HG02642 (cell line): ENCODE measurements around the gene DLGAP1.

Source experiments
- ATAC-seq: cut with Tn5 transposase; IDR thresholded peaks from one replicate; pipeline ENCODE4 v1.9.1; 2021; ENCODE audit warnings: mild to moderate bottlenecking; ENCODE audit not compliant: unreplicated experiment, poor library complexity

Gene DLGAP1

GRCh38 chr18:4248686-4249085 lies 206.4 kb downstream of the DLGAP1 start:
- ATAC-seq, result no peak

- ATAC-seq, result no peak
These were observed 208.7 kb downstream of the DLGAP1 start for GRCh38 chr18:4246374-4246773.

- ATAC-seq, result no peak
These were observed 209.7 kb downstream of the DLGAP1 start for GRCh38 chr18:4245456-4245855.

GRCh38 chr18:4242431-4243161 lies 212.5 kb downstream of the DLGAP1 start:
- ATAC-seq, result no peak

- no peak for ATAC-seq
These were observed 214.0 kb downstream of the DLGAP1 start for GRCh38 chr18:4241090-4241617.

GRCh38 chr18:4238966-4239365 lies 216.1 kb downstream of the DLGAP1 start:
- ATAC-seq, result no peak

GRCh38 chr18:4237664-4238041 lies 217.5 kb downstream of the DLGAP1 start:
- no peak for ATAC-seq

GRCh38 chr18:4236940-4237663 lies 218.0 kb downstream of the DLGAP1 start:
- ATAC-seq, result no peak

GRCh38 chr18:4233468-4233867 lies 221.6 kb downstream of the DLGAP1 start:
- no peak for ATAC-seq

- no peak for ATAC-seq
These were observed 222.5 kb downstream of the DLGAP1 start for GRCh38 chr18:4232656-4233055.

GRCh38 chr18:4231260-4231659 lies 223.8 kb downstream of the DLGAP1 start:
- ATAC-seq, result no peak

- ATAC-seq, result no peak
These were observed 224.5 kb downstream of the DLGAP1 start for GRCh38 chr18:4230450-4231168.

- no peak for ATAC-seq
These were observed 230.9 kb downstream of the DLGAP1 start for GRCh38 chr18:4224031-4224704.

- ATAC-seq, result no peak
These were observed 243.8 kb downstream of the DLGAP1 start for GRCh38 chr18:4211111-4211837.

GRCh38 chr18:4208366-4208765 lies 246.7 kb downstream of the DLGAP1 start:
- ATAC-seq, result no peak

GRCh38 chr18:4207383-4207985 lies 247.6 kb downstream of the DLGAP1 start:
- no peak for ATAC-seq

GRCh38 chr18:4204438-4204720 lies 250.7 kb downstream of the DLGAP1 start:
- ATAC-seq, result no peak

GRCh38 chr18:4203568-4204437 lies 251.3 kb downstream of the DLGAP1 start:
- ATAC-seq, result no peak

- ATAC-seq, result no peak
These were observed 254.7 kb downstream of the DLGAP1 start for GRCh38 chr18:4200399-4200798.
